Skeletal muscle tissue (tissue), 4 donors: ENCODE results near the gene RMND1. TPM values are rescaled to one million over a fixed set of nuclear protein-coding genes. Genes with fewer than 3 reads are reported as not detected.
"Not testable (repeated sequence)": the region's sequence is repeated elsewhere in the genome, so short reads cannot be mapped to it uniquely, and the experiment has no call there.

ENCODE experiments used
- H3K27ac ChIP-seq: one replicate; pipeline ENCODE4 v1.7.0; 2013; ENCODE audit warnings: mild to moderate bottlenecking, low read depth, low read length, inconsistent platforms
- H3K27me3 ChIP-seq, 3 donors: one replicate each; pipeline ENCODE4 v1.7.0; 2013; ENCODE audit warnings: low read length in 3 of 3; ENCODE audit not compliant: control insufficient read depth in 3 of 3, insufficient read depth in 3 of 3
- H3K36me3 ChIP-seq, 3 donors: one replicate each; pipeline ENCODE4 v1.7.0; 2013; ENCODE audit warnings: low read length in 3 of 3; ENCODE audit not compliant: control insufficient read depth in 3 of 3, insufficient read depth in 3 of 3
- H3K4me1 ChIP-seq, 3 donors: one replicate each; pipeline ENCODE4 v1.7.0; 2013; ENCODE audit warnings: low read length in 3 of 3, mild to moderate bottlenecking in 3 of 3; ENCODE audit not compliant: control insufficient read depth in 3 of 3, insufficient read depth in 3 of 3
- H3K4me3 ChIP-seq, 3 donors: one replicate each; pipeline ENCODE4 v1.7.0; 2013; ENCODE audit warnings: low read length in 3 of 3
- H3K9ac ChIP-seq, 3 donors: one replicate each; pipeline ENCODE4 v1.7.0; 2013; ENCODE audit warnings: low read length in 3 of 3, mild to moderate bottlenecking in 3 of 3, moderate library complexity in 2 of 3, low read depth in 1 of 3
- H3K9me3 ChIP-seq, 3 donors: one replicate each; pipeline ENCODE4 v1.7.0; 2013; ENCODE audit warnings: low read length in 3 of 3; ENCODE audit not compliant: control insufficient read depth in 3 of 3
- total RNA-seq: library from RNA; depleted of rRNA; stranded (reverse); fragments of >200 nt; gene quantifications from one replicate; pipeline ENCODE4 v1.2.3, GENCODE V29; 2014
- donor health status: Osteomylitis.

RMND1 gene
- total RNA-seq, 1 donor from 2014 or later = 30.8 TPM

- not testable (repeated sequence) for H3K27me3 ChIP-seq, H3K9ac ChIP-seq, H3K4me3 ChIP-seq, H3K27ac ChIP-seq, H3K9me3 ChIP-seq
- peaks cover 9 to 19% (median 9%) of the 10 kb centered on the region in 3 donors for H3K4me1 ChIP-seq
- peaks cover 0 to 12% (median 12%) of the 10 kb centered on the region in 3 donors for H3K36me3 ChIP-seq
Measured at GRCh38 chr6:151455751-151456398, 3.9 kb upstream of the RMND1 start.

GRCh38 chr6:151452750-151453427 is 963 bp upstream of the RMND1 start:
- Histone ChIP-seq H3K9me3 (no peaks in the 10 kb centered on the region), H3K27ac (peak overlapping the region; percentile 91), H3K4me3 (peak overlapping the region; percentile 85 to 99 (median 97)), H3K27me3 (no peaks in the 10 kb centered on the region), H3K36me3 (peaks cover 0 to 3% (median 0%) of the 10 kb centered on the region in 3 donors), H3K4me1 (peaks cover 9 to 19% (median 9%) of the 10 kb centered on the region in 3 donors), H3K9ac (peak overlapping the region; percentile 85 to 94 (median 92))

GRCh38 chr6:151451417-151451949 is 443 bp downstream of the RMND1 start:
- Histone ChIP-seq H3K9me3 (no peaks in the 10 kb centered on the region), H3K36me3 (no peaks in the 10 kb centered on the region), H3K4me3 (peak overlapping the region; percentile 96 to 99 (median 97)), H3K27ac (peak overlapping the region; percentile 91), H3K9ac (peak overlapping the region; percentile 87 to 94 (median 89)), H3K27me3 (no peaks in the 10 kb centered on the region), H3K4me1 (peaks cover 9 to 19% (median 9%) of the 10 kb centered on the region in 3 donors)

- H3K9ac ChIP-seq, H3K27me3 ChIP-seq, H3K36me3 ChIP-seq, H3K9me3 ChIP-seq, H3K27ac ChIP-seq: not testable (repeated sequence)
- Histone ChIP-seq H3K4me3 (peak overlapping the region; percentile 96 to 99 (median 97)), H3K4me1 (peaks cover 9 to 21% (median 14%) of the 10 kb centered on the region in 3 donors)
Measured at GRCh38 chr6:151450928-151451327, 998 bp downstream of the RMND1 start.

DNA sequence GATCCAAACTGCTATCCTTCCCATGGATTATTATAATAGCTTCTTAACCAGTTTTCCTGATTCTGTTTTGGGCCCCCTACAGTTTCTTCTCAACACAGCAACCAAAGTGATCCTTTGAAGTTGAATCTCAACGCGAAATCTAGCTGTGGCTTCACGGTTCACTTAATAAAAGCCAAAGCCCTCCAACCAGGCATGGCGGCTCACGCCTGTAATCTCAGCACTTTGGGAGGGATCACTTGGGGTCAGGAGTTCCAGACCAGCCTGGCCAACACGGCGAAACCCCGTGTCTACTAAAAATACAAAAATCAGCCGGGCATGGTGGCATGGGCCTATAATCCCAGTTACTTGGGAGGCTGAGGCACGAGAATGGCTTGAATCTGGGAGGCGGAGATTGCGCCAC is 3.3 kb downstream of the RMND1 start:
- Histone ChIP-seq H3K27me3 (no peaks in the 10 kb centered on the region), H3K4me3 (no peak overlapping the region), H3K9ac (no peak overlapping the region), H3K27ac (no peak overlapping the region), H3K4me1 (peaks cover 3 to 22% (median 12%) of the 10 kb centered on the region in 3 donors), H3K9me3 (no peaks in the 10 kb centered on the region), H3K36me3 (no peaks in the 10 kb centered on the region)

DNA sequence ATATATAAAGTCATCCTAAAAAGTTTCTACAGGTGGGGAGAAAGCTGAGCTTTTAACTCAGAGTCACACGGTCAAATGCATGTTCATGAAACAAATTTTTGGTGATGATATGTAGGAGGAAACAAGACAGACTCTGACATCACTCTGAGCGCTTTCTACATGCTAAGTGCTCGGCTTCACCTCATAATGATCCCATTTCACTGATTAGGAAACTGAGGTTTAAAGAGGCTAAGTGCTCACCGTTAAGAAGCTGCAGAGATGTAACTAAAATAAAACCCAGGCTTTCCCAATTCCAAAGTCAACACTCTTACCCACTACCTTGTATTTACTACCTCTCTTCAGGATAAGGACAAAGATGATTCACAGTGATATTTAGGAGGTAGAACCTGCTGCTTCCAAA is 4.7 kb downstream of the RMND1 start:
- Histone ChIP-seq H3K9ac (no peak overlapping the region), H3K9me3 (no peaks in the 10 kb centered on the region), H3K4me3 (no peak overlapping the region), H3K4me1 (peaks cover 0 to 22% (median 7%) of the 10 kb centered on the region in 3 donors), H3K27ac (peak overlapping the region; percentile 48), H3K36me3 (no peaks in the 10 kb centered on the region), H3K27me3 (no peaks in the 10 kb centered on the region)

DNA sequence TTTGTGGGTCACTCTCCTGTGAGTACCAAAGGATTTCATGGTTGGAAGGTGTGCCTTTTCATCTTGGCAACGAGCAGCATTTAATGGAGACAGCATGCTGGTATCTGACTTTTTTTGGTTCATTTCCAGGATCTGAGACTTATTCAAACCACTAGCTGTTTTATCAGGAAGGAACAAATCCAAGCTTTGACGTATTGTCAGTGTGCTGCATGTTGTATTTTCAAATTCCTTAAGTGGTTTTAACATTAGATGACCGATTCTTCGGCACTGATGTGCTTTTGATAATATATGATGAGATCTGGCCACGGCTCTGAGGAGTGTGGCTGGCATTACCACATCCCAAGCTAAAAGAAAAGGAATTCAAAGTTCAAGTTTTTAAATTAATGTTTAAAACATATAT is 6.4 kb downstream of the RMND1 start:
- H3K9ac ChIP-seq = no peak overlapping the region
- no peaks in the 10 kb centered on the region for H3K9me3 ChIP-seq
- no peaks in the 10 kb centered on the region for H3K36me3 ChIP-seq
- peak overlapping the region; percentile 48 for H3K27ac ChIP-seq
- H3K4me3 ChIP-seq = no peak overlapping the region
- no peaks in the 10 kb centered on the region for H3K27me3 ChIP-seq
- peaks cover 0 to 14% (median 3%) of the 10 kb centered on the region in 3 donors for H3K4me1 ChIP-seq

DNA sequence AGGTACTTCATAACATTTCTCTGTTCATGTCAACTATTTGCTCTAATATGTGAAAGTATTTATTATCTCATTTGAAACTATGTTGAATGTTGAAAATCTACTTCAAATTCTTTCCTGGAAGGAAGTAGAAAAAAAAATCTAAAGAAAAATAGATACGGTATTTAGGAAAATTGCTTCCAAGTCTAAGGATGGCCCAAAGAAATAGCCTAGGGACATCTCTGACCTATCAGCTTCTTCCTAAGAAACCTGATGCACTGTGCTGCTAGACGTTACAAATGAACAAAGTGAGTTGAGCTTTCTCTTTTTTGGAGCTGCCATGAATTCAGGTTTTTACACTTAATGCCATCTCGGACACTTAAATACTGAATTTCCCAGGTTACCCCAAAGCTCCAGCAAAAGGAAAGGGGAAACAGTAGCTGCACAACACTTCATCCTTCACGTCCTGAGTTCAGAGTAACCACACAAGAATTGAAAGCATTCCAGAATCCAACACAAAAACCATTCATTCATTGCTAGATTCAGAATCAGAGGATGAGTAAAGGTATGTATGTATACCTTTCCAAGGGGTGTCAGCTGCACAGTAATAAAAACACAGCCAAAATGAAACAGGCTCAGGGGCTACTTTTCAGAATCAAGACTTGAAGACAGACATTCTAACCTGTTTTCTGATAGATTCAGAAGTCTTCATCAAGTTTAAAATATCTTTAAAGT is 7.9 kb downstream of the RMND1 start:
- Histone ChIP-seq H3K27ac (peak overlapping the region; percentile 30), H3K4me1 (peaks cover 0 to 17% (median 3%) of the 10 kb centered on the region in 3 donors), H3K9ac (no peak overlapping the region), H3K36me3 (no peaks in the 10 kb centered on the region), H3K9me3 (no peaks in the 10 kb centered on the region), H3K4me3 (no peak overlapping the region), H3K27me3 (no peaks in the 10 kb centered on the region)

DNA sequence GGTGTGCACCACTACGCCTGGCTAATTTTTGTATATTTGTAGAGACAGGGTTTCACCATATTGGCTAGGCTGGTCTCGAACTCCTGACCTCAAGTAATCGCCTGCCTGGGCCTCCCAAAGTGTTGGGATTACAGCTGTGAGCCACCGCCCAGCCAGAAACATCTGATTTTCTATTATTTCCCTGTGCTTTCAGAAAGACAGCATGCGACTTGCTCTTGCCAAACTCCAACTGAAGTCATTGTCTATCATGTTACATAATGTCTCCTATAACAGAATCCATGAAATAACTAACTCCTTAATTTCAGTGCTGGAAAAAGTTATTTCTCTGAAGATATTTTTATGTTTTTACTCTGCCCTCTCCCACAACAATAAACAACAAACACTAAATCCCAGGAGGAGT is 8.5 kb downstream of the RMND1 start:
- no peaks in the 10 kb centered on the region for H3K9me3 ChIP-seq
- no peak overlapping the region for H3K9ac ChIP-seq
- H3K27ac ChIP-seq = peak overlapping the region; percentile 30
- no peaks in the 10 kb centered on the region for H3K27me3 ChIP-seq
- H3K4me3 ChIP-seq = no peak overlapping the region
- H3K4me1 ChIP-seq = peaks cover 0 to 17% (median 3%) of the 10 kb centered on the region in 3 donors
- no peaks in the 10 kb centered on the region for H3K36me3 ChIP-seq
